Urinary bladder (tissue), 4 donors: Measurements from ENCODE around the gene ARF6. TPM values are rescaled to one million over a fixed set of nuclear protein-coding genes. Genes with fewer than 3 reads are reported as not detected.
A peak's percentile ranks its signal among the peaks of the same experiment; 100 is the strongest.
"Not testable (repeated sequence)": the region's sequence is repeated elsewhere in the genome, so short reads cannot be mapped to it uniquely, and the experiment has no call there.

Experiments used
- DNase-seq: peaks from one replicate; pipeline ENCODE4 v3.0.0-alpha.2; 2015; ENCODE audit errors: extremely low spot score
- H3K27ac ChIP-seq: one replicate; pipeline ENCODE4 v1.5.1; 2013; ENCODE audit warnings: low read depth, mild to moderate bottlenecking, moderate library complexity
- H3K36me3 ChIP-seq: one replicate; pipeline ENCODE4 v1.6.1; 2013; ENCODE audit warnings: mild to moderate bottlenecking, moderate library complexity; ENCODE audit not compliant: insufficient read depth
- H3K4me1 ChIP-seq: one replicate; pipeline ENCODE4 v1.6.1; 2013; ENCODE audit warnings: mild to moderate bottlenecking, moderate library complexity; ENCODE audit not compliant: insufficient read depth
- H3K4me3 ChIP-seq: one replicate; pipeline ENCODE4 v1.5.1; 2013; ENCODE audit warnings: low read depth, low read length
- WGBS: extraction: QIAGEN DNeasy Blood & Tissue Kit; methylation state at CpG from one replicate; pipeline ENCODE4 v1.1.7; 2013; 5-methylcytosine and 5-hydroxymethylcytosine counted together
- polyA plus RNA-seq: library from polyadenylated mRNA; stranded (reverse); fragments of 200-250 nt; gene quantifications from one replicate; pipeline ENCODE4 v1.2.3, GENCODE V29; 2013
- total RNA-seq: library from RNA; depleted of rRNA; stranded (reverse); fragments of >200 nt; gene quantifications from one replicate; pipeline ENCODE4 v1.2.3, GENCODE V29; 2014
- donor health status: healthy with polysubstance abuse.
- donor health status: healthy.

ARF6 gene
- total and polyA plus RNA-seq, 2 donors, result 36.9 to 49.1 TPM

DNA sequence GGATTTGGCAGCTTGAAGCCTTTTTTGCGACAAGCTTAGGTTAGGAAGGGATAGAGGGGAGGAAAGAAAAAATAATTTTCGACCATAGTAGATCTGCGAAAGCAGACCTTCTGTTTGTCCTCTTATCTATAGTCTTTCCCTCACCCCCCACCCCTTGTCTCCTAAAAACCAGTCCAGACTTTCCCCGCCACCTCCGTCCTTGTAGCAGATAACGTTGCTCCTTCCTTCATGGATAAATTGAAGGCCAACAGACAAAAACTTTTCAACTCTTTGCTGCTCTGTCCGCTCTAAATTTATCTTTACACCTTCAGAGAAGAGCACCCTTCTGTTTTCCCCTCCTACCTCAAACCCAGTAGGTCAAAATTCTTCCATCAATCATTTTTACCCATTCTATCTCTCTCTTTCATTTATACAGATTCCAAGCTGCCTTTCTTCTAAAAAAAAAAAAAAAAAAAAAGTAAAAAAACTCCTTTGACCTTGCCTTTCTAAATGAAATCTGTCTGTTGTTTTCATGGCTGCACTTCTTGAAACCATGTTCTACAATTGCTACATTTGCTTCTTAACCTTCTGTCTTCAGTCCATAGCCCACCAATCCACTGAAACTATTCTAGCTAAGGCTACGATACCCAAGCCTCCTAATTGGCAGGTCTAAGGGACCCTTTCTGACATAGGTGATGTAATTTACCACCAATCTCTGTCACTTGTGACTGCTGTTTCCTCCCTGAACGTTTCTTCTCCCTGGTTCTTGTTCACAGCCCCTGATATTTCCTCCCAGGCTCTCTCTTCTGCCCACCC is 29.2 kb upstream of the ARF6 start:
- no peaks in the 10 kb centered on the region for H3K4me1 ChIP-seq
- DNase-seq, result no peak
- WGBS, result 14% methylated on average over 9 of the region's 9 CpGs
- peak overlapping the region; percentile 95 for H3K27ac ChIP-seq
- no peaks in the 10 kb centered on the region for H3K36me3 ChIP-seq
- H3K4me3 ChIP-seq, result peak overlapping the region; percentile 38

DNA sequence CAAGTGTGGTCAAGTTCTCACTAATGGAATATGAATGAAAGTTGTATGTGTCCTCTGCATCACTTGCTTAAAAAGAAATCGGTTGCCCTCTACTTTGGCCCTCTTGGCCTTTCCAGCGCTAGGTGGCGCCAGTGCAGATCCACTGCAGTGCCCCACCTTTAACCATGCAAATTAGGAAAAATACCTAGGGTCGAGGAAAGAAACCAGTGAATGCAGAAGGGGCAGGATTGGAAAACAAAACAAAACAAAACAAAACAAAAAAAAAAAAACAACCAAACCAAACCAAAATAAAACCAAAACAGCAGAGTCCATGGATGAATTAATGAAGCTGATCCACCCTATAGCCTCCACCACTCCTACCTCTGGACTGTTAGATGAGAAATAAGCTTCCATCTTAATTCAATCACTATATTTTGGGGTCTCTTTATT is 27.4 kb upstream of the ARF6 start:
- Histone ChIP-seq H3K27ac (no peak overlapping the region), H3K4me3 (no peak overlapping the region), H3K36me3 (no peaks in the 10 kb centered on the region), H3K4me1 (no peaks in the 10 kb centered on the region)
- 2% methylated on average over 4 of the region's 4 CpGs for WGBS
- DNase-seq, result no peak

DNA sequence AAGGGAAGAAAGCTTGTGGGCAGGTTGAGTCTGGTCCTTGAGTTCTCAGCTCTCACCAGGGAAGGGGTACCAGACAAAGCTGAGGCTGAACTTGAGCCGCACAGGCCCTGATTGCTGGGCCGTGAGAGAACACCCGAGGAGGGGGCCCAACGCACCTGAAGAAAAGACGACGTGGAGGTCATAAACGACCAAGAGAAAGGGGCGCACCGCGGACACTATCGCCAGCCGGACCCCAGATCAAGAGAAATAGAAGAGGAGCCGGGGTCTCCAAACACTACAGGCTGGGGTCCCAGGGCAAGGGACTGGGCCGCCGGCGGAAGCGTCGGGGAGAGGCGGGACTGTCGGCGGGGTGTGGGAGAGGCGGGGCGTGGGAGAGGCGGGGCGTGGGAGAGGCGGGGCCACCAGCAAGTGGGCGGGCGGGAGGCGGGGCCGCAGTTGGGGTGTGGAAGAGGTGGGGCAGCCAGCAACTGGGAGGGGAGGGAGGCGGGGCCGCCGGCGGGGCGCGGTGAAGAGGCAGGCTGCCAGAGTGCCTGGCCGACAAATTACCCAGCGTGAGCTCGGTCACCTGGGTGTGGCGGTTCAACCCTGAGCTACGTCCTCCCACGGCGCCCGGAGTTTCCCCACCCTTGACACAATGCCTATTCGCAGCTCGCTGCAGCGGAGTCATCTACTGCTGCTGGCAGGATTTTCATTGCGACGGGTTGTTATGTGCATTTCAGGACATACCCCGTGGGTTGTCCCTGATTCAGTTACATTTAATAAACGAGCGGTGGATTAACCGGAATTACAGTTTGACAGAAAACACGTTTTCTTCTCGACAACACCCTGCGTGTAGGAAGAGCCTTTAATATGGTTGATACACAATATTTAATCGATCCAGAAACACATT is 24.8 kb upstream of the ARF6 start:
- WGBS, result under 1% methylated on average over 57 of the region's 57 CpGs
- H3K27ac ChIP-seq, result peak overlapping the region; percentile 98
- peak overlapping the region; percentile 56 for H3K4me3 ChIP-seq
- no peaks in the 10 kb centered on the region for H3K36me3 ChIP-seq
- H3K4me1 ChIP-seq, result no peaks in the 10 kb centered on the region
- DNase-seq, result peak; percentile 72

DNA sequence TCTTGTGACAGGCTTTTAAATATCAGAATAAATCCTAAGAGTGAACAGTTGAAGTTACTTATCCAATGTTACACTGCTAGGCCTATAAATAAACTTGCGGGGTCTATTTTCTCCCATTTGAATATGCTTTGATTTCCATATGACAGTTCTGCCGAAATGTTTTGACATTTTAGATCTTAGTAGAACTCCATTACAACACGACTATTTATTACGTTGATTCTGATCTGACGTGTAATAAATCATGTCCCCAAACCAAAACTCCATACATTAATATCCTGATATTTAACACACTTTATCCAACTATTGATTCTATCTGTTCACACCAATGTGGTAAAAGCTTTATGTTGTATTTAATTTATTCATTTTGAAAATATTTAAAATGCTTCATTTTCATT is 24.2 kb upstream of the ARF6 start:
- no peak for DNase-seq
- Histone ChIP-seq H3K36me3 (no peaks in the 10 kb centered on the region), H3K4me1 (no peaks in the 10 kb centered on the region), H3K4me3 (peak overlapping the region; percentile 23), H3K27ac (peak overlapping the region; percentile 64)
- WGBS, result 39% methylated on average over 5 of the region's 5 CpGs

DNA sequence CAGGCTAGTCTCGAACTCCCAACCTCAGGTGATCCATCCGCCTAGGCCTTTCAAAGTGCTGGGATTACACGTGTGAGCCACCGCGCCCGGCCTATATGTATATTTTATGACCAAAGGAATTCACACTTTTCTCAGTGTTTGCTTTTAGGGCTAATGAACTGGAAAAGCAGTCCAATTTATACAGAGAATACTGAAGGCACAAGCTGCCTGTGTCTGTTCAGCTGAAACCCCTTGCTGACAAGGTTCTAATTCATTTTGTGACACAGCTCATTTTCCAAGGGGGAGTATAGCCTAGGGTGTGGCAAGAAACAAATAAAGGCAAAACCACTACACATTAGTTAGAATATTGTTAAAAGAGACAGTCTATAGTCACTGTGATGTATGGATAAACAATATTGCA is 22.0 kb upstream of the ARF6 start:
- DNase-seq, result no peak
- Histone ChIP-seq H3K36me3 (no peaks in the 10 kb centered on the region), H3K4me1 (no peaks in the 10 kb centered on the region), H3K4me3 (no peak overlapping the region), H3K27ac (no peak overlapping the region)
- 91% methylated on average over 6 of the region's 6 CpGs for WGBS

DNA sequence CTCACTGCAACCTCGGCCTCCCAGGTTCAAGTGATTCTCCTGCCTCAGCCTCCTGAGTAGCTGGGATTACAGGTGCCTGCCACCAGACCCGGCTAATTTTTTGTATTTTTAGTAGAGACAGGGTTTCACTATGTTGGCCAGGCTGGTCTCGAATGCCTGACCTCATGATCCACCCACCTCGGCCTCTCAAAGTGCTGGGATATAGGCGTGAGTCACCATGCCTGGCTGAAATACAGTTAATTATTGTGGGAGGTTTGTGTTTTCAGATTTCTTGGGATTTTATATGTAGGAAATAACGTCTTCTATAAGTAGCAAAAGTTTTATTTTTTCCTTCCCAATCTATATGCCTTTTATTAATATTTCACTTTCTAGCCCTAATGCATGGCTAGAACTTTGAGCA is 19.3 kb upstream of the ARF6 start:
- WGBS, result 74% methylated on average over 6 of the region's 6 CpGs
- not testable (repeated sequence) for H3K27ac ChIP-seq, H3K4me1 ChIP-seq, H3K4me3 ChIP-seq, DNase-seq, H3K36me3 ChIP-seq

DNA sequence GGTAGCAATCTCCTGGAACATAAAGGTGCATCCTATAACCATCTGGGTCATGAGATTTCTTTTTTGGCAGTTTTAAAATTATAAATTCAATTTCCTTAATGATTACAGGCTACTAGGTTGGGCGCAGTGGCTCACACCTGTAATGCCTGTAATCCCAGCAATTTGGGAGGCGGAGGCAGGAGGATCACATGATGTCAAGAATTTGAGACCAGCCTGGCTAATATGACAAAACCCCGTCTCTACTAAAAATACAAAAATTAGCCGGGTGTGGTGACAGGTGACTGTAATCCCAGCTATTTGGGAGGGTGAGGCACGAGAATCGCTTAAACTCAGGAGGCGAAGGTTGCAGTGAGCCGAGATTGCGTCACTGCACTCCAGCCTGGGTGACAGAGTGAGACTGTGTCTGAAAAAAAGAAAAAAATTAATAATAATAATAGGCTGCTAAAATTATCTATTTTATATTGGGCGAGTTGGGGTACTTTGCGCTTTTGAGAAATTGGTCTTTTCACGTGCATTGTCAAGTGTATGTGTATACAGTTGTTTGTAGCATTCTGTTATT is 17.2 kb upstream of the ARF6 start:
- H3K36me3 ChIP-seq, result no peaks in the 10 kb centered on the region
- H3K27ac ChIP-seq, result no peak overlapping the region

DNA sequence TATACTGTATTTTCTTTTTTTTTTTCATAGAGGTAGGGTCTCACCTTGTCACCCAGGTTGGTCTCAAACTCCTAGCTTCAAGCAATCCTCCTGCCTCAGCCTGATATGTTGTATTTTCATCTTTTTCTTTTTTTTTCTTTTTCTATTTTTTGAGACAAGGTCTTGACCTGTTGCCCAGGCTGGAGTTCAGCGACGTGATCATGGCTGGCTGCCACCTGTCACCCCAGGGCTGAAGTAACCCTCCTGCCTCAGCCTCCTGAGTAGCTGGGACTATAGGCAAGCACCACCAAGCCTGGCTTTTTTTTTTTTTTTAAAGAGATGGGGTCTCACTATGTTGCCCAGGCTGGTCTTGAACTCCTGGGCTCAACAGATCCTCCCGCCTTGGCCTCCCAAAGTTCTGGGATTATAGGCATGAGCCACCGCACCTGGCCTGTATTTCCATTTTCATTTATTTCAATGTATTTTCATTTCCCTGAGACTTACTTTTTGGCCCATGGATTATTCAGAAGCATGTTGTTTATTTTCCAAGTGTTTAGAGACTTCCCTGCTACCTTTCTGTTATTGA is 16.2 kb upstream of the ARF6 start:
- no peak overlapping the region for H3K4me3 ChIP-seq
- H3K4me1 ChIP-seq, result no peaks in the 10 kb centered on the region
- H3K36me3 ChIP-seq, result no peaks in the 10 kb centered on the region
- H3K27ac ChIP-seq, result no peak overlapping the region
- 71% methylated on average over 4 of the region's 4 CpGs for WGBS
- no peak for DNase-seq

More for the DNA sequence above, 17.2 kb upstream of the ARF6 start:
- Histone ChIP-seq H3K4me1 (no peaks in the 10 kb centered on the region), H3K4me3 (no peak overlapping the region)
- WGBS, result 85% methylated on average over 12 of the region's 12 CpGs
- DNase-seq, result no peak

DNA sequence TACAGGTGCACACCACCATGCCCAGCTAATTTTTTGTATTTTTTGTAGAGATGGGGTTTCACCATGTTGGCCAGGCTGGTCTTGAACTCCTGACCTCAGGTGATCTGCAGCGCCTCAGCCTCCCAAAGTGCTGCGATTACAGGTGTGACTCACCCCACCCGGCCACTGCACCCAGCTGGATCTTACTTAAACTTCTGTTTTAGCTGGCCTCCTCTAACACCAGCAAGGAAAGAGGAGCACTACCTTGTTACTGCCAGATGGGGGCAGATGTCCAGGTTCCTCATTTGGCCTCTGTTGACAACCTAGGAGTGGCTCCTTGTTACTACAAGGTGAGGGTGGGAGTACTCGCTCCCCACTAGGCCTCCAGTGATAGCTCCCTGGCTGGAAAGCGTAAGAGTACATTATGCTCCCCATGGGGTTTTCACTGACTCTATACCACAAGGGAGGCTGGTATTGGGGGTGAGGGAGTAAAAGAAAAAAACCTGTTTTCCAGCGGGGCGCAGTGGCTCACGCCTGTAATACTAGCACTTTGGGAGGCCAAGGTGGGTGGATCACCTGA is 13.2 kb upstream of the ARF6 start:
- Histone ChIP-seq H3K36me3 (no peaks in the 10 kb centered on the region), H3K4me1 (no peaks in the 10 kb centered on the region), H3K4me3 (no peak overlapping the region), H3K27ac (no peak overlapping the region)
- DNase-seq, result no peak
- 73% methylated on average over 8 of the region's 8 CpGs for WGBS

DNA sequence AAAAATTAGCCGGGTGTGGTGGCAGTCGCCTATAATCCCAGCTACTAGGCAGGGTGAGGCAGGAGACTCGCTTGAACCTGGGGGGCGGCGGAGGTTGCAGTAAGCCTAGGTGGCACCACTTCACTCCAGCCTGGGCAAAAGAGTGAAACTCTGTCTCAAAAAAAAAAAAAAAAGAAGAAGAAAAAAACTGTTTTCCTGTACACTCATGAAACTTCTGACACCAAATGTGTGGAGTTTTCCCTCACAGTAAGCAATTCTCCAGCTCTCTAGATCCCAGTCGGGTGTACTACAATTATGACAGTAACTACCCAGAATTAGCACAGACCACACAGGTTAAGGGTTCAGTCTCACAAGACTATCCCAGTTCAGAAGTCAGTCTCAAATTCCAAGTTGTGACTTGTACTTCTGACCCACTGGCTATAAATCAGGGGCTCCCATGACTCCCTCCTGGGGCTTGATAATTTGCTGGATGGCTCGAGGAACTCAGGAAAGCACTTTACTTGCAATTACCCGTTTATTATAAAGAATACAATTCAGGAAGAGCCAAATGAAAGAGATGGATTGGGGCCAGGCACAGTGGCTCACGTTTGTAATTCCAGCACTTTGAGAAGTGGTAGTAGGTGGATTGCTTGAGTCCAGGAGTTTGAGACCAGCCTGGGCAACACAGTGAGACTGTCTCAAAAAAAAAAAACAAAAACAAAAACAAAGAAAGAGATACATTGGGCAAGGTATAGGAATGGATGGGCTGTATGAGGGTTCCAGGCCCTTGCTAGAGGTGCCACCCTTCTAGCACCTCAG is 12.4 kb upstream of the ARF6 start:
- 57% methylated on average over 9 of the region's 9 CpGs for WGBS
- Histone ChIP-seq H3K4me1 (no peaks in the 10 kb centered on the region), H3K4me3 (no peak overlapping the region), H3K36me3 (no peaks in the 10 kb centered on the region), H3K27ac (peak overlapping the region; percentile 5)
- no peak for DNase-seq

DNA sequence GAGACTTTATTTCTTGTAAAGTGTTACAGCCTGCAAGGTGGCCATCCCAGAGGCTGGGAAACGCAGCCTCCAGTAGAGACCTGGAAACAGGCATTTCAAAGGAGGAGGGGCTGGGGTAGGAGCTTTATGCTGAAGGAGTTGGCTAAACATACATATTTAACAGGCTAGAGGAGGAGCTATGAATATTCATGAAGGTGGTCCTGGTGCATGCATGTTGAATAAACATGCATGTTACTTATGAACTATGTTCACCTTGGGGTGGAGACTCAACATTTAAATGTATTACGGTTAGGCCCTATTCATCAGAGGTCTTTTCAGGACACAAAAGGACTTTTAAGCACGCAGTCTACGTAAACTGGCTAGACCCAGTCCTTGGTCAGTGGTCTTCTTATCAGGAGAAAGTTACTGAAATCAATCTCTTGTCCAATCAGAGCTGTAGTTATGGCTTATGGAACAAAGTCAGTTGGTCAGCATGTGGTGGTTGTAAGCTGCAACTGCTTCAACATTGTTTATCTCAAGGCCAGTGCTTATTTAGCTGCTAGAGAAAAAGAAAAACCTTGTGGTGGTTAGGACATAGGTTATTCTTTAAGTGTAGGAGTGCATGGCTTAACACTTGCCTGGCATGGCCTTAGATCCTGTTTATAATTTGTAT is 11.4 kb upstream of the ARF6 start:
- Histone ChIP-seq H3K27ac (no peak overlapping the region), H3K4me1 (no peaks in the 10 kb centered on the region), H3K36me3 (no peaks in the 10 kb centered on the region), H3K4me3 (no peak overlapping the region)
- no peak for DNase-seq
- WGBS, result 81% methylated on average over 4 of the region's 4 CpGs

DNA sequence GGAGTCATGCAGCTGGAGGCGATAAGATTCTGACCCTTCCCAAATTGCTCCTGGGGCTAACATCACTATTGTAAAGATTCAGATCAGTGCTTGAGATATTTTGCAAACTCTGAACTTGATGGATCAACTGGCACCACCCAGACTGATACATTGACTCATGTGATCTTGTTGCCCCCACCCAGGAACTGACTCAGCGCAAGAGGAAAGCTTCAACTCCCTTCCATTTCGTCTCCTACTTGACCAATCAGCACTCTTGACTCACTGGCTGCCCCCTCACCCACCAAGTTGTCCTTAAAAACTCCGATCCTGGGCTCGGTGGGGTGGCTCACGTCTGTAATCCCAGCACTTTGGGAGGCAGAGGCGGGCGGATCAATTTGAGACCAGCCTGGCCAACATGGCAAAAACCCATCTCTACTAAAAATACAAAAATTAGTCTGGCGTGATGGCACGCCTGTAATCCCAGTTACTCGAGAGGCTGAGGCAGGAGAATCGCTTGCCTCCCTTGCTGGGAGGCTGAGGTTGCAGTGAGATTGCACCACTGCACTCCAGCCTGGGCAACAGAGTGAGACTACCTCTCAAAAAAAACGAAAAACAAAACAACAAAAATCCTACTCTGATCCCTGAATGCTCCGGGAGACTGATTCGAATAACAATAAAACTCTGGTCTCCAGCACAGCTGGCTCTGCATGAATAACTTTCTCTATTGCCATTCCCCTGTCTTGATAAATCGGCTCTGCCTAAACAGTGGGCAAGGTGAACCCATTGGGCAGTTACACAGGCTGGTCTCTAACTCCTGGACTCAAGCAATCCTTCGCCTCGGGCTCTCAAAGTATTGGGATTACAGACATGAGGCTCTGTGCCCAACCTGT is 9.8 kb upstream of the ARF6 start:
- H3K27ac ChIP-seq, result no peak overlapping the region
- H3K36me3 ChIP-seq, result no peaks in the 10 kb centered on the region
- no peaks in the 10 kb centered on the region for H3K4me1 ChIP-seq
- WGBS, result 85% methylated on average over 18 of the region's 18 CpGs
- H3K4me3 ChIP-seq, result no peak overlapping the region
- DNase-seq, result no peak
